ENCODE data around the gene GNLY. TPM values are rescaled to one million over a fixed set of nuclear protein-coding genes. Genes with fewer than 3 reads are reported as not detected.

The GNLY gene
- total and polyA plus RNA-seq, 2 of the 4 experiments (the other 2 are of a cell fraction): not detected

- CTCF ChIA-PET: interaction anchor here (1.1 to 1.3 kb wide), 2 partner anchors 13 to 77 kb away, joined by 3 to 4 read pairs; no protein-coding TSS in a partner anchor
- no peaks in the 10 kb centered on the region for H3K27me3 ChIP-seq (ENCODE audit: control insufficient read depth, insufficient read depth, low read length)
- H2BK5ac ChIP-seq (ENCODE audit: low read depth, low read length, poor library complexity, severe bottlenecking): no peak overlapping the region
- DNase-seq: no peak
- POLR2A ChIA-PET (ENCODE audit: unreplicated experiment): interaction anchor here (0.6 kb wide), 1 partner anchor 45 kb away, joined by 3 read pairs; no protein-coding TSS in a partner anchor
- dilution Hi-C loops (cut with HindIII; ENCODE audit: low sequenced_read_pairs, unreplicated experiment) (no loop called here), intact Hi-C loops (cut with micrococcal nuclease) (no loop called here), in situ Hi-C loops (cut with MboI; ENCODE audit: low sequenced_read_pairs) (loop anchor here (5.0 kb wide), 1 partner anchor 76 kb away; no protein-coding TSS in a partner anchor)
- peak overlapping the region; percentile 60 for H2BK120ac ChIP-seq (ENCODE audit: low read depth, low read length)
- H3K18ac ChIP-seq (ENCODE audit: low read depth, low read length): peak overlapping the region; percentile 44; the same call in 1 of the 2 replicates
- H4K5ac ChIP-seq (ENCODE audit: low read depth, low read length): peak overlapping the region; percentile 30; the same call in 1 of the 2 replicates
- no TSS peak for BruUV-seq (replicated peaks)
- H2AK9ac ChIP-seq (replicated peaks; ENCODE audit: low read depth, low read length, poor library complexity): no peak overlapping the region
- H2BK20ac ChIP-seq (ENCODE audit: low read depth, low read length): peak overlapping the region; percentile 51
- peaks cover 4% of the 10 kb centered on the region; the same call in 1 of the 2 replicates for H4K20me1 ChIP-seq (ENCODE audit: insufficient read depth, low read length)
- H3K9ac ChIP-seq (ENCODE audit: low read depth, low read length): no peak overlapping the region
- H3K9me1 ChIP-seq (ENCODE audit: insufficient read depth, low read length): peaks cover 11% of the 10 kb centered on the region
- TF ChIP-seq CHD1 (IDR thresholded peaks at IDR 0.05; ENCODE audit: low read depth, low read length): no peak
- no peaks in the 10 kb centered on the region for H3K36me3 ChIP-seq (ENCODE audit: control insufficient read depth, insufficient read depth, low read length)
- no peak for ATAC-seq (ENCODE audit: low read depth)
- peak overlapping the region; percentile 25; the same call in 1 of the 3 replicates for H2BK15ac ChIP-seq (ENCODE audit: low read depth, low read length)
- no peak overlapping the region for H3K56ac ChIP-seq (ENCODE audit: extremely low read depth, insufficient read depth, low read length)
- H4K8ac ChIP-seq (ENCODE audit: low read depth in 2 of 2, low read length in 2 of 2): peak overlapping the region in 1 of 2 experiments; percentile 36; a peak in 1 of 4 replicates
- H3K4me2 ChIP-seq (ENCODE audit: low read depth, low read length): no peak overlapping the region
- peak overlapping the region; percentile 69 for H4K91ac ChIP-seq (ENCODE audit: insufficient read depth, low read depth, low read length)
- peak overlapping the region; percentile 61 for H2AK5ac ChIP-seq (ENCODE audit: low read depth, low read length)
- H3K4me3 ChIP-seq (ENCODE audit: insufficient read depth, low read depth, low read length): no peak overlapping the region
- H3K79me1 ChIP-seq (ENCODE audit: low read depth in 1 of 2, low read length in 2 of 2): no peaks in the 10 kb centered on the region
- H3K4me1 ChIP-seq (ENCODE audit: control insufficient read depth, insufficient read depth, low read length): peaks cover 17% of the 10 kb centered on the region
- no peaks in the 10 kb centered on the region for H3K9me3 ChIP-seq (ENCODE audit: control insufficient read depth, insufficient read depth, low read length)
- no CpG with 5 or more reads among the region's 7 CpGs for WGBS, 2 experiments (ENCODE audit: extremely low coverage in 2 of 2, insufficient read length in 1 of 2)
- H3K27ac ChIP-seq (ENCODE audit: insufficient read depth, low read length): no peak overlapping the region
- H3K23ac ChIP-seq (ENCODE audit: low read depth, low read length): no peak overlapping the region
- no peak overlapping the region for H2AFZ ChIP-seq (replicated peaks; ENCODE audit: low read length, poor library complexity)
- H3K4ac ChIP-seq (ENCODE audit: low read depth, low read length): peak overlapping the region; percentile 68
- H3K14ac ChIP-seq (replicated peaks; ENCODE audit: low read depth, low read length): peak overlapping the region; percentile 31; the same call in 1 of the 2 replicates
Observed at GRCh38 chr2:85736456-85737355, 42.5 kb downstream of the GNLY start.

Data from IMR-90 (cell line).